SK-N-SH (cell line): ENCODE measurements around the gene C17orf50. TPM values are rescaled to one million over a fixed set of nuclear protein-coding genes. Genes with fewer than 3 reads are reported as not detected.

Source experiments
- CTCF ChIA-PET: fragments of 300-600, 350-600 bp; formaldehyde crosslinking; extraction: SDS; loops from one replicate; lab custom pipeline; 2021; lab: Yijun Ruan, JAX
- POLR2A ChIA-PET: fragments of 350-600 bp; sonication (Branson Sonifier 250); formaldehyde crosslinking; extraction: SDS; loops from one replicate; lab custom pipeline; 2020; ENCODE audit warnings: antibody characterized with exemption, inconsistent platforms; lab: Yijun Ruan, JAX
- DNase-seq: peaks from one replicate; pipeline ENCODE4 v3.0.0; 2012
- H2AFZ ChIP-seq: fragments of 200-600 bp; sonication (generic); 2 replicates; pipeline ENCODE4 v1.8.1; 2016; ENCODE audit warnings: antibody characterized with exemption, mild to moderate bottlenecking, low read depth
- H3F3A ChIP-seq: fragments of 200-600 bp; sonication (generic); replicated peaks from 2 replicates; pipeline ENCODE3; 2016; ENCODE audit warnings: antibody characterized with exemption, mild to moderate bottlenecking; ENCODE audit not compliant: insufficient read depth
- H3K27ac ChIP-seq, 2 experiments: fragments of 200-500 bp in 1 of 2; fragments of 200-600 bp in 1 of 2; sonication (Bioruptor generic) in 1 of 2; sonication (generic), shearing (Covaris generic) in 1 of 2; 2 replicates each; pipeline versions ENCODE4 v1.5.1 to v1.6.1; 2014 to 2016; ENCODE audit warnings: low read depth in 2 of 2, inconsistent platforms in 1 of 2, low read length in 1 of 2, mild to moderate bottlenecking in 1 of 2, mixed read lengths in 1 of 2
- H3K27me3 ChIP-seq: fragments of 200-600 bp; sonication (generic), shearing (Covaris generic); 2 replicates; pipeline ENCODE4 v1.6.1; 2016; ENCODE audit warnings: mixed run types; ENCODE audit not compliant: insufficient read depth
- H3K36me3 ChIP-seq, 2 experiments: fragments of 200-500 bp in 1 of 2; fragments of 200-600 bp in 1 of 2; sonication (Bioruptor generic) in 1 of 2; sonication (generic) in 1 of 2; replicated peaks in 1 of 2; 2 replicates each; pipeline versions ENCODE3 to v1.5.1; 2014 to 2016; ENCODE audit warnings: low read length in 1 of 2, mild to moderate bottlenecking in 1 of 2; ENCODE audit not compliant: insufficient read depth in 2 of 2, control insufficient read depth in 1 of 2
- H3K4me1 ChIP-seq, 2 experiments: fragments of 200-500 bp in 1 of 2; fragments of 200-600 bp in 1 of 2; sonication (Bioruptor generic) in 1 of 2; sonication (generic), shearing (Covaris generic) in 1 of 2; 2 replicates each; pipeline versions ENCODE4 v1.5.1 to v1.6.1; 2014 to 2016; ENCODE audit warnings: low read depth in 1 of 2, low read length in 1 of 2, mixed run types in 1 of 2; ENCODE audit not compliant: insufficient read depth in 2 of 2, control insufficient read depth in 1 of 2
- H3K4me2 ChIP-seq: fragments of 200-600 bp; sonication (generic), shearing (Covaris generic); 2 replicates; pipeline ENCODE4 v1.6.1; 2017; ENCODE audit warnings: mixed run types
- H3K4me3 ChIP-seq, 2 experiments: fragments of 200-500 bp in 1 of 2; fragments of 200-600 bp in 1 of 2; sonication (Bioruptor generic) in 1 of 2; sonication (generic), shearing (Covaris generic) in 1 of 2; 2 replicates each; pipeline versions ENCODE4 v1.5.1 to v1.8.1; 2014 to 2016; ENCODE audit warnings: low read depth in 2 of 2, inconsistent platforms in 1 of 2, low read length in 1 of 2, mild to moderate bottlenecking in 1 of 2, mixed read lengths in 1 of 2, moderate library complexity in 1 of 2
- H3K79me2 ChIP-seq: fragments of 200-600 bp; sonication (generic); 2 replicates; pipeline ENCODE4 v1.8.1; 2017; ENCODE audit warnings: mild to moderate bottlenecking; ENCODE audit not compliant: insufficient read depth
- H3K9ac ChIP-seq: fragments of 200-600 bp; sonication (generic); 2 replicates; pipeline ENCODE4 v1.6.1; 2017; ENCODE audit warnings: mixed run types
- H3K9me2 ChIP-seq: fragments of 200-600 bp; sonication (generic); 2 replicates; pipeline ENCODE4 v1.6.1; 2017; ENCODE audit warnings: mixed run types
- H3K9me3 ChIP-seq: fragments of 200-600 bp; sonication (generic); 2 replicates; pipeline ENCODE4 v1.6.1; 2017; ENCODE audit warnings: mixed run types, mild to moderate bottlenecking, moderate library complexity
- H4K20me1 ChIP-seq: fragments of 200-600 bp; sonication (generic); 2 replicates; pipeline ENCODE4 v1.6.1; 2017; ENCODE audit warnings: mild to moderate bottlenecking, mixed run types; ENCODE audit not compliant: insufficient read depth
- CHD2 ChIP-seq: fragments of 150-350 bp; IDR thresholded peaks from 2 replicates; pipeline ENCODE4 v1.6.1; 2018; ENCODE audit warnings: low read length; ENCODE audit not compliant: partially characterized antibody
- EZH2phosphoT487 ChIP-seq: fragments of 200-600 bp; sonication (generic); IDR thresholded peaks from 2 replicates; pipeline ENCODE4 v1.6.1; 2017; ENCODE audit warnings: low read depth, mixed run types, mild to moderate bottlenecking, antibody characterized with exemption, moderate library complexity, borderline replicate concordance
- FOSL2 ChIP-seq: IDR thresholded peaks from 2 replicates; pipeline ENCODE4 v1.4.0; 2012; ENCODE audit warnings: low read depth, mild to moderate bottlenecking, moderate library complexity, borderline replicate concordance
- FOXM1 ChIP-seq: IDR thresholded peaks from 2 replicates; pipeline ENCODE4 v1.4.0; 2012; ENCODE audit warnings: low read depth, mild to moderate bottlenecking
- JUND ChIP-seq: IDR thresholded peaks from 2 replicates; pipeline ENCODE4 v1.4.0; 2012
- MXI1 ChIP-seq: IDR thresholded peaks from 2 replicates; pipeline ENCODE4 v1.6.1; 2012; ENCODE audit warnings: mild to moderate bottlenecking, low read depth, low read length, improper control_type of control experiment
- NFIC ChIP-seq: IDR thresholded peaks from 2 replicates; pipeline ENCODE4 v1.4.0; 2012; ENCODE audit warnings: borderline replicate concordance
- NRF1 ChIP-seq: IDR thresholded peaks from 2 replicates; pipeline ENCODE4 v1.6.1; 2012; ENCODE audit warnings: low read depth, mild to moderate bottlenecking, low read length
- POLR2AphosphoS5 ChIP-seq: IDR thresholded peaks from 2 replicates; pipeline ENCODE4 v1.6.1; 2012; ENCODE audit warnings: low read depth, low read length
- RAD21 ChIP-seq: IDR thresholded peaks from 2 replicates; pipeline ENCODE4 v1.6.1; 2012; ENCODE audit warnings: mild to moderate bottlenecking, low read length
- RCOR1 ChIP-seq: fragments of 150-350 bp; IDR thresholded peaks from 2 replicates; pipeline ENCODE4 v1.6.1; 2017; ENCODE audit warnings: antibody characterized with exemption, low read length
- SMC3 ChIP-seq: IDR thresholded peaks from 2 replicates; pipeline ENCODE4 v1.6.1; 2012; ENCODE audit warnings: low read depth, low read length, improper control_type of control experiment
- TAF1 ChIP-seq: IDR thresholded peaks from 2 replicates; pipeline ENCODE4 v1.6.1; 2012; ENCODE audit warnings: low read depth, mild to moderate bottlenecking, low read length, moderate library complexity, borderline replicate concordance
- TEAD4 ChIP-seq: IDR thresholded peaks from 2 replicates; pipeline ENCODE4 v1.4.0; 2012; ENCODE audit warnings: mild to moderate bottlenecking, borderline replicate concordance; ENCODE audit not compliant: insufficient read depth
- YY1 ChIP-seq: IDR thresholded peaks from 2 replicates; pipeline ENCODE4 v1.4.0; 2012; ENCODE audit warnings: low read depth, mild to moderate bottlenecking
- WGBS: methylation state at CpG from one replicate; pipeline ENCODE4 v1.1.6; 2017; ENCODE audit warnings: low lambda C conversion rate; 5-methylcytosine and 5-hydroxymethylcytosine counted together
- polyA plus RNA-seq, 3 experiments: library from polyadenylated mRNA; depleted of rRNA; stranded (reverse); fragments of >200 nt; gene quantifications; 2 replicates each; pipeline ENCODE4 v1.2.3, GENCODE V29; 2012
- TF ChIP-seq, protein P1 (sequence below): IDR thresholded peaks from 2 replicates; pipeline ENCODE4 v1.6.1; 2012; ENCODE audit warnings: mild to moderate bottlenecking, low read depth, low read length, moderate library complexity
- TF ChIP-seq, protein P2 (sequence below): IDR thresholded peaks from 2 replicates; pipeline ENCODE4; 2012
- TF ChIP-seq, protein P3 (sequence below): fragments of 150-350 bp; IDR thresholded peaks from 2 replicates; pipeline ENCODE4 v1.6.1; 2017; ENCODE audit warnings: antibody characterized with exemption, low read length, low read depth, borderline replicate concordance
- TF ChIP-seq, protein P4 (sequence below): fragments of 200-600 bp; sonication (generic); IDR thresholded peaks from 2 replicates; pipeline ENCODE4 v1.6.1; 2017; ENCODE audit warnings: antibody characterized with exemption, mild to moderate bottlenecking, moderate library complexity

Gene C17orf50
- polyA plus RNA-seq, 1 of the 3 experiments (the other 2 are of a cell fraction) = 0.05 TPM

DNA sequence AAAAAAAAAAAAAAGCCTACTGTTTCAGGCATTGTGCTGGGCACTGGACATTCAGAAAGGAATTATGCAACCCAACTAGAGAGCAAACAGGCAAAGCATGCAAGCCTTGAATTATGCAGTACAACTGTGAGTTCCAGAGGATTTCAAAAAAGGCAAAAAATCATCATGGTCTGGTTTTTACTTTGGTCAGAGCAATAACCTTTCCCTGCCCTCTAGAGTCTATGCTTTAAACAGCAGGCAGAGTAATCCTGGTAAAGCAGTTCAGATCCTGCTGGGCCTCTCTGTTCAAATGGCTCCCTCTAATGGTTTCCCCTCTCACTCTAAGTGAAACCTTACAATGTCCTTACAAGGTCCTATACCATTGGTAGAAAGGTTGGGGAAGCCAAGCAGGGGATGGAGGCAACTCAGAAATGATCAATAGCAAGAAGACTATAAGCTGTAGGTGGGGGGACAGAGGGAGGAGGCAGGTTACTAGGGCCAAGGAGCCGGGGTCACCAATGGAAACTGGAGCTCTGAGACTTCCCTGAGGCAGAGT lies 44.0 kb downstream of the C17orf50 start (continued):
- no peak for TF ChIP-seq EZH2phosphoT487
- TF ChIP-seq, protein P1, sequence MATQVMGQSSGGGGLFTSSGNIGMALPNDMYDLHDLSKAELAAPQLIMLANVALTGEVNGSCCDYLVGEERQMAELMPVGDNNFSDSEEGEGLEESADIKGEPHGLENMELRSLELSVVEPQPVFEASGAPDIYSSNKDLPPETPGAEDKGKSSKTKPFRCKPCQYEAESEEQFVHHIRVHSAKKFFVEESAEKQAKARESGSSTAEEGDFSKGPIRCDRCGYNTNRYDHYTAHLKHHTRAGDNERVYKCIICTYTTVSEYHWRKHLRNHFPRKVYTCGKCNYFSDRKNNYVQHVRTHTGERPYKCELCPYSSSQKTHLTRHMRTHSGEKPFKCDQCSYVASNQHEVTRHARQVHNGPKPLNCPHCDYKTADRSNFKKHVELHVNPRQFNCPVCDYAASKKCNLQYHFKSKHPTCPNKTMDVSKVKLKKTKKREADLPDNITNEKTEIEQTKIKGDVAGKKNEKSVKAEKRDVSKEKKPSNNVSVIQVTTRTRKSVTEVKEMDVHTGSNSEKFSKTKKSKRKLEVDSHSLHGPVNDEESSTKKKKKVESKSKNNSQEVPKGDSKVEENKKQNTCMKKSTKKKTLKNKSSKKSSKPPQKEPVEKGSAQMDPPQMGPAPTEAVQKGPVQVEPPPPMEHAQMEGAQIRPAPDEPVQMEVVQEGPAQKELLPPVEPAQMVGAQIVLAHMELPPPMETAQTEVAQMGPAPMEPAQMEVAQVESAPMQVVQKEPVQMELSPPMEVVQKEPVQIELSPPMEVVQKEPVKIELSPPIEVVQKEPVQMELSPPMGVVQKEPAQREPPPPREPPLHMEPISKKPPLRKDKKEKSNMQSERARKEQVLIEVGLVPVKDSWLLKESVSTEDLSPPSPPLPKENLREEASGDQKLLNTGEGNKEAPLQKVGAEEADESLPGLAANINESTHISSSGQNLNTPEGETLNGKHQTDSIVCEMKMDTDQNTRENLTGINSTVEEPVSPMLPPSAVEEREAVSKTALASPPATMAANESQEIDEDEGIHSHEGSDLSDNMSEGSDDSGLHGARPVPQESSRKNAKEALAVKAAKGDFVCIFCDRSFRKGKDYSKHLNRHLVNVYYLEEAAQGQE = no peak
- peak; percentile 58 for TF ChIP-seq RCOR1
- TF ChIP-seq TAF1 = no peak
- TF ChIP-seq, protein P2, sequence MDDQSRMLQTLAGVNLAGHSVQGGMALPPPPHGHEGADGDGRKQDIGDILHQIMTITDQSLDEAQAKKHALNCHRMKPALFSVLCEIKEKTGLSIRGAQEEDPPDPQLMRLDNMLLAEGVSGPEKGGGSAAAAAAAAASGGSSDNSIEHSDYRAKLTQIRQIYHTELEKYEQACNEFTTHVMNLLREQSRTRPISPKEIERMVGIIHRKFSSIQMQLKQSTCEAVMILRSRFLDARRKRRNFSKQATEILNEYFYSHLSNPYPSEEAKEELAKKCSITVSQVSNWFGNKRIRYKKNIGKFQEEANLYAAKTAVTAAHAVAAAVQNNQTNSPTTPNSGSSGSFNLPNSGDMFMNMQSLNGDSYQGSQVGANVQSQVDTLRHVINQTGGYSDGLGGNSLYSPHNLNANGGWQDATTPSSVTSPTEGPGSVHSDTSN = no peak
- peak; percentile 100 for TF ChIP-seq SMC3
- TF ChIP-seq FOSL2 = no peak
- peak; percentile 61 for TF ChIP-seq CHD2
- TF ChIP-seq POLR2AphosphoS5 = no peak
- peak; percentile 43; the same call in 1 of the 2 replicates for TF ChIP-seq NRF1
- no peak for TF ChIP-seq FOXM1

DNA sequence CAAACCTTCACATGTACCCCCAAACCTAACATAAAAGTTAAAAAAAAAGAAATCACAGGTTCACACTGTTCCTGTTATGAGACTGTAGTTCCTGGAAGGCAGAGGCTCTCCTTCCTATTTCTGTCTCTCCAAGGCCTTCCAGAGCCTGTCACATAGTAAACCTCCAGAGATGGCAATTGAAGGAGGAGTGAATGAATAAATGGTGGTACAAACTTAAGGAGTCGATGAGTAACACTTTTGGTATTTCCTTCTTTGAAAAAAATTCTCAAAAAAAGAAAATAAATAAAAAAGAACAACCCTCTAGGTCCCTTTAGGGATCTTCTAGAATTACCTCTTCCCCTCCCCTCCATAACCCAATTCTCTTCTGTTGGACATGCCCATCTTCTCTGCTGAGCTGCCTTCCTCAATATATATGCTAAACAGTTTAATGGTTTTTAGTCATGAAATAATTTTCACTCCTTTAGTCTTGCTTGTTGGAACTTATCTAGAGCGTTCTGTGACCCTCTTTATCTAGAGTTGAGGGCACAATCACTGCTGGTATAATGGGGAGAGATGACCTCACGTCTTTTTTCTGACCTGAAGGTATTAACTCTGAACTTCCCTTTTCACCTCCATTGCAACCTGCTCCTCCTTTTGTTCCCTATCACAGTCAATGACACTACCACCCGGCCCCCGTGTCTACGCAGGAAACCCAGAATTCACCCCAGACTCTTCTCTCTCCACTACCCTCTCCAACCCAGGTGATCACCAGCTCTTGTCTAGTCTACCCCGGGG lies 46.9 kb downstream of the C17orf50 start:
- Histone ChIP-seq H3K4me2 (no peak overlapping the region), H3K27me3 (no peaks in the 10 kb centered on the region), H3K36me3 (peaks cover 0 to 5% of the 10 kb centered on the region in 2 experiments), H3K9me2 (no peaks in the 10 kb centered on the region), H3F3A (no peaks in the 10 kb centered on the region), H4K20me1 (peaks cover 27% of the 10 kb centered on the region), H3K9ac (no peak overlapping the region), H3K79me2 (peaks cover 33% of the 10 kb centered on the region), H3K9me3 (no peaks in the 10 kb centered on the region), H3K4me1 (peaks cover 0 to 17% of the 10 kb centered on the region in 2 experiments; a peak in 3 of 4 replicates), H2AFZ (no peak overlapping the region), H3K27ac (peak overlapping the region in 1 of 2 experiments; percentile 7; a peak in 1 of 4 replicates), H3K4me3 (no peak overlapping the region)
- 83% methylated on average over 7 of the region's 7 CpGs for WGBS
- no peak for TF ChIP-seq MXI1
- no peak for TF ChIP-seq JUND
- no peak for TF ChIP-seq RAD21
- TF ChIP-seq, protein P3, sequence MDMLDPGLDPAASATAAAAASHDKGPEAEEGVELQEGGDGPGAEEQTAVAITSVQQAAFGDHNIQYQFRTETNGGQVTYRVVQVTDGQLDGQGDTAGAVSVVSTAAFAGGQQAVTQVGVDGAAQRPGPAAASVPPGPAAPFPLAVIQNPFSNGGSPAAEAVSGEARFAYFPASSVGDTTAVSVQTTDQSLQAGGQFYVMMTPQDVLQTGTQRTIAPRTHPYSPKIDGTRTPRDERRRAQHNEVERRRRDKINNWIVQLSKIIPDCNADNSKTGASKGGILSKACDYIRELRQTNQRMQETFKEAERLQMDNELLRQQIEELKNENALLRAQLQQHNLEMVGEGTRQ = no peak
- no peak for TF ChIP-seq RCOR1
- TF ChIP-seq POLR2AphosphoS5 = no peak
- no peak for TF ChIP-seq SMC3
- TF ChIP-seq TEAD4 = no peak
- TF ChIP-seq, protein P4, sequence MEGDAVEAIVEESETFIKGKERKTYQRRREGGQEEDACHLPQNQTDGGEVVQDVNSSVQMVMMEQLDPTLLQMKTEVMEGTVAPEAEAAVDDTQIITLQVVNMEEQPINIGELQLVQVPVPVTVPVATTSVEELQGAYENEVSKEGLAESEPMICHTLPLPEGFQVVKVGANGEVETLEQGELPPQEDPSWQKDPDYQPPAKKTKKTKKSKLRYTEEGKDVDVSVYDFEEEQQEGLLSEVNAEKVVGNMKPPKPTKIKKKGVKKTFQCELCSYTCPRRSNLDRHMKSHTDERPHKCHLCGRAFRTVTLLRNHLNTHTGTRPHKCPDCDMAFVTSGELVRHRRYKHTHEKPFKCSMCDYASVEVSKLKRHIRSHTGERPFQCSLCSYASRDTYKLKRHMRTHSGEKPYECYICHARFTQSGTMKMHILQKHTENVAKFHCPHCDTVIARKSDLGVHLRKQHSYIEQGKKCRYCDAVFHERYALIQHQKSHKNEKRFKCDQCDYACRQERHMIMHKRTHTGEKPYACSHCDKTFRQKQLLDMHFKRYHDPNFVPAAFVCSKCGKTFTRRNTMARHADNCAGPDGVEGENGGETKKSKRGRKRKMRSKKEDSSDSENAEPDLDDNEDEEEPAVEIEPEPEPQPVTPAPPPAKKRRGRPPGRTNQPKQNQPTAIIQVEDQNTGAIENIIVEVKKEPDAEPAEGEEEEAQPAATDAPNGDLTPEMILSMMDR = no peak
- TF ChIP-seq NFIC = no peak
- TF ChIP-seq YY1 = no peak
- CTCF ChIA-PET = interaction anchor here (0.7 to 13.5 kb wide), 10 partner anchors 12 to 395 kb away, joined by 3 to 809 read pairs (median 6); partner anchors contain the start of genes C17orf50 and MMP28
- DNase-seq = no peak
- POLR2A ChIA-PET = interaction anchor here (0.5 to 4.2 kb wide), 6 partner anchors 23 to 229 kb away, joined by 3 to 65 read pairs (median 9); partner anchors contain the start of genes AP2B1 and PEX12
